ENCODE results near the gene AGAP1.

The AGAP1 gene

GRCh38 chr2:235640926-235641723 is 147.3 kb downstream of the AGAP1 start:
- peak in 1 of 3 experiments; percentile 65 for DNase-seq

- no peak for DNase-seq
Observed at GRCh38 chr2:235641956-235642355, 148.1 kb downstream of the AGAP1 start.

GRCh38 chr2:235642446-235643098 is 148.7 kb downstream of the AGAP1 start:
- DNase-seq: peak in 1 of 3 experiments; percentile 27

GRCh38 chr2:235643680-235644511 is 150.1 kb downstream of the AGAP1 start:
- peak in 1 of 3 experiments; percentile 19 for DNase-seq

- no peak for DNase-seq
Observed at GRCh38 chr2:235647264-235647663, 153.4 kb downstream of the AGAP1 start.

GRCh38 chr2:235647877-235648276 is 154.0 kb downstream of the AGAP1 start:
- DNase-seq: no peak

GRCh38 chr2:235649418-235649817 is 155.6 kb downstream of the AGAP1 start:
- no peak for DNase-seq

- DNase-seq: no peak
Observed at GRCh38 chr2:235651643-235652042, 157.8 kb downstream of the AGAP1 start.

GRCh38 chr2:235654103-235654813 is 160.4 kb downstream of the AGAP1 start:
- peak in 1 of 3 experiments; percentile 5 for DNase-seq

- DNase-seq: peak; percentile 47 to 80 (median 62)
Observed at GRCh38 chr2:235658351-235659174, 164.7 kb downstream of the AGAP1 start.

GRCh38 chr2:235659767-235660322 is 166.0 kb downstream of the AGAP1 start:
- DNase-seq: no peak

GRCh38 chr2:235660484-235661082 is 166.7 kb downstream of the AGAP1 start:
- DNase-seq: peak in 2 of 3 experiments; percentile 47 to 69

- DNase-seq: peak; percentile 47 to 90 (median 69)
Observed at GRCh38 chr2:235661167-235661937, 167.5 kb downstream of the AGAP1 start.

- no peak for DNase-seq
Observed at GRCh38 chr2:235661952-235662351, 168.1 kb downstream of the AGAP1 start.

- no peak for DNase-seq
Observed at GRCh38 chr2:235663875-235664274, 170.0 kb downstream of the AGAP1 start.

- DNase-seq: peak in 2 of 3 experiments; percentile 67 to 85
Observed at GRCh38 chr2:235665661-235666212, 171.9 kb downstream of the AGAP1 start.

GRCh38 chr2:235666213-235666781 is 172.5 kb downstream of the AGAP1 start:
- DNase-seq: peak; percentile 77 to 94 (median 90)

- no peak for DNase-seq
Observed at GRCh38 chr2:235668782-235669181, 174.9 kb downstream of the AGAP1 start.

- peak; percentile 84 to 93 (median 91) for DNase-seq
Observed at GRCh38 chr2:235669269-235669831, 175.5 kb downstream of the AGAP1 start.
